Osteocyte (in vitro differentiated cells): ENCODE results near the gene ZNF80. TPM values are rescaled to one million over a fixed set of nuclear protein-coding genes. Genes with fewer than 3 reads are reported as not detected.

Source experiments
- DNase-seq: peaks from one replicate; pipeline ENCODE4 v3.0.0; 2021; ENCODE audit warnings: mixed read lengths; ENCODE audit not compliant: unreplicated experiment; ENCODE audit errors: extremely low spot score
- H3K27ac Mint-ChIP-seq: one replicate; pipeline ENCODE4 v1.8.0; 2021; ENCODE audit warnings: mild to moderate bottlenecking, mixed read lengths; ENCODE audit not compliant: unreplicated experiment
- H3K27me3 Mint-ChIP-seq: one replicate; pipeline ENCODE4 v1.8.0; 2021; ENCODE audit warnings: mixed read lengths; ENCODE audit not compliant: unreplicated experiment
- H3K36me3 Mint-ChIP-seq: one replicate; pipeline ENCODE4 v1.8.0; 2021; ENCODE audit warnings: mixed read lengths; ENCODE audit not compliant: unreplicated experiment
- H3K4me1 Mint-ChIP-seq: one replicate; pipeline ENCODE4 v1.8.0; 2021; ENCODE audit warnings: mixed read lengths; ENCODE audit not compliant: unreplicated experiment
- H3K4me3 Mint-ChIP-seq: one replicate; pipeline ENCODE4 v1.8.0; 2021; ENCODE audit warnings: mild to moderate bottlenecking, moderate library complexity, mixed read lengths; ENCODE audit not compliant: unreplicated experiment
- H3K9me3 Mint-ChIP-seq: one replicate; pipeline ENCODE4 v1.8.0; 2021; ENCODE audit warnings: mixed read lengths; ENCODE audit not compliant: unreplicated experiment
- CTCF ChIP-seq: fragments of 200-600 bp; sonication (generic); IDR thresholded peaks from 2 replicates; pipeline ENCODE4 v1.5.0; 2021; ENCODE audit warnings: antibody characterized with exemption, mild to moderate bottlenecking, moderate library complexity
- total RNA-seq: library from RNA; stranded (reverse); gene quantifications from 2 replicates; pipeline ENCODE4 v1.2.1, GENCODE V29; 2021

The ZNF80 gene
- total RNA-seq, 1 donor from 2014 or later: not detected

- TF ChIP-seq CTCF: no peak
- H3K27ac Mint-ChIP-seq: no peak overlapping the region
These were observed 45.2 kb downstream of the ZNF80 start for GRCh38 chr3:114192136-114192535.

GRCh38 chr3:114186501-114186900 is 50.9 kb downstream of the ZNF80 start:
- H3K27me3 Mint-ChIP-seq: peaks cover 12% of the 10 kb centered on the region
- no peak for DNase-seq
- H3K9me3 Mint-ChIP-seq: peaks cover 6% of the 10 kb centered on the region
- no peaks in the 10 kb centered on the region for H3K36me3 Mint-ChIP-seq
- no peak for TF ChIP-seq CTCF
- H3K4me1 Mint-ChIP-seq: no peaks in the 10 kb centered on the region
- no peak overlapping the region for H3K4me3 Mint-ChIP-seq
- no peak overlapping the region for H3K27ac Mint-ChIP-seq

More at GRCh38 chr3:114192136-114192535, 45.2 kb downstream of the ZNF80 start:
- Mint-ChIP-seq H3K9me3 (no peaks in the 10 kb centered on the region), H3K4me3 (no peak overlapping the region), H3K36me3 (no peaks in the 10 kb centered on the region), H3K27me3 (peaks cover 5% of the 10 kb centered on the region), H3K4me1 (no peaks in the 10 kb centered on the region)
- no peak for DNase-seq

Other genes starting within 250 kb of the ZNF80 start
- gene CCDC191, start 181.1 kb downstream of the ZNF80 start, total RNA-seq: 4.3 and 7.1 TPM in 2 replicates
- gene QTRT2, start 180.8 kb downstream of the ZNF80 start, total RNA-seq: 13.6 and 15.4 TPM in 2 replicates
- not detected in 2 replicates for gene DRD3, start 58.5 kb downstream of the ZNF80 start, total RNA-seq
- gene TIGIT, start 56.5 kb upstream of the ZNF80 start, total RNA-seq: not detected in 2 replicates